ENCODE data around the gene SELENOP. TPM values are rescaled to one million over a fixed set of nuclear protein-coding genes. Genes with fewer than 3 reads are reported as not detected.
"Not testable (repeated sequence)": the region's sequence is repeated elsewhere in the genome, so short reads cannot be mapped to it uniquely, and the experiment has no call there.

Gene SELENOP
- total RNA-seq, 4 donors from 2014 or later, result 248 to 758 (median 461) TPM

GRCh38 chr5:42854795-42855194 is 43.1 kb upstream of the SELENOP start:
- H3K36me3 ChIP-seq, result no peaks in the 10 kb centered on the region
- no peaks in the 10 kb centered on the region for H3K27me3 ChIP-seq
- no peak overlapping the region for H3K4me3 ChIP-seq
- TF ChIP-seq CTCF (IDR thresholded peaks at IDR 0.05) (no peak), POLR2A (IDR thresholded peaks at IDR 0.05) (no peak)
- peaks cover 0 to 6% of the 10 kb centered on the region in 2 donors for H3K4me1 ChIP-seq
- DNase-seq, result no peak
- no peaks in the 10 kb centered on the region for H3K9me3 ChIP-seq
- H3K27ac ChIP-seq, result no peak overlapping the region
- intact Hi-C loops (cut with DNase I; ENCODE audit: low total_unique reads), result no loop called here

- DNase-seq, result no peak
- Histone ChIP-seq H3K4me3 (no peak overlapping the region), H3K4me1 (peaks cover 0 to 6% of the 10 kb centered on the region in 2 donors), H3K9me3 (no peaks in the 10 kb centered on the region), H3K27me3 (no peaks in the 10 kb centered on the region), H3K27ac (no peak overlapping the region), H3K36me3 (no peaks in the 10 kb centered on the region)
- TF ChIP-seq CTCF (IDR thresholded peaks at IDR 0.05), result no peak
- TF ChIP-seq POLR2A (IDR thresholded peaks at IDR 0.05), result no peak
- intact Hi-C loops (cut with DNase I; ENCODE audit: low total_unique reads), result no loop called here
Observed at GRCh38 chr5:42852826-42853225, 41.1 kb upstream of the SELENOP start.

- Histone ChIP-seq H3K27me3 (no peaks in the 10 kb centered on the region), H3K36me3 (no peaks in the 10 kb centered on the region), H3K27ac (no peak overlapping the region), H3K4me3 (no peak overlapping the region), H3K9me3 (no peaks in the 10 kb centered on the region), H3K4me1 (peaks cover 0 to 6% of the 10 kb centered on the region in 2 donors)
- DNase-seq, result no peak
- intact Hi-C loops (cut with DNase I; ENCODE audit: low total_unique reads), result no loop called here
- TF ChIP-seq POLR2A (IDR thresholded peaks at IDR 0.05) (no peak), CTCF (IDR thresholded peaks at IDR 0.05) (no peak)
Observed at GRCh38 chr5:42851481-42851880, 39.8 kb upstream of the SELENOP start.

GRCh38 chr5:42848545-42848944 is 36.9 kb upstream of the SELENOP start:
- Histone ChIP-seq H3K27ac (no peak overlapping the region), H3K4me1 (no peaks in the 10 kb centered on the region), H3K4me3 (no peak overlapping the region), H3K9me3 (no peaks in the 10 kb centered on the region), H3K27me3 (no peaks in the 10 kb centered on the region), H3K36me3 (no peaks in the 10 kb centered on the region)
- TF ChIP-seq CTCF (IDR thresholded peaks at IDR 0.05) (no peak), POLR2A (IDR thresholded peaks at IDR 0.05) (no peak)
- intact Hi-C loops (cut with DNase I; ENCODE audit: low total_unique reads), result no loop called here
- no peak for DNase-seq

GRCh38 chr5:42844408-42844807 is 32.7 kb upstream of the SELENOP start:
- H3K9me3 ChIP-seq; H3K27ac ChIP-seq; H3K36me3 ChIP-seq; H3K27me3 ChIP-seq; intact Hi-C loops (cut with DNase I; ENCODE audit: low total_unique reads); H3K4me3 ChIP-seq; H3K4me1 ChIP-seq; DNase-seq: not testable (repeated sequence)

- TF ChIP-seq CTCF (IDR thresholded peaks at IDR 0.05), result no peak
- no peak for TF ChIP-seq POLR2A (IDR thresholded peaks at IDR 0.05)
Observed at GRCh38 chr5:42843675-42844292, 32.1 kb upstream of the SELENOP start.

More at GRCh38 chr5:42843675-42844292, 32.1 kb upstream of the SELENOP start:
- H3K36me3 ChIP-seq, result no peaks in the 10 kb centered on the region
- H3K4me1 ChIP-seq, result no peaks in the 10 kb centered on the region
- no peak for DNase-seq
- peak overlapping the region; percentile 35 to 47 for H3K27ac ChIP-seq
- no peaks in the 10 kb centered on the region for H3K9me3 ChIP-seq
- intact Hi-C loops (cut with DNase I; ENCODE audit: low total_unique reads), result no loop called here
- no peaks in the 10 kb centered on the region for H3K27me3 ChIP-seq
- no peak overlapping the region for H3K4me3 ChIP-seq

Measured in uterus (tissue), 4 donors.